HG03571 (cell line): ENCODE data around the gene PRSS23.
"Not testable (repeated sequence)": the region's sequence is repeated elsewhere in the genome, so short reads cannot be mapped to it uniquely, and the experiment has no call there.

ENCODE experiments used
- ATAC-seq: cut with Tn5 transposase; IDR thresholded peaks from one replicate; pipeline ENCODE4 v1.9.1; 2021; ENCODE audit not compliant: unreplicated experiment

PRSS23 gene

GRCh38 chr11:86800076-86800959 lies at the start of gene PRSS23:
Gene PRSS23, plus strand, starts transcription at chr11:86800542. Its CDS starts 7,102 bp downstream, at chr11:86807644.
- no peak for ATAC-seq

GRCh38 chr11:86753459-86753858 lies 46.9 kb upstream of the PRSS23 start:
- ATAC-seq = no peak

GRCh38 chr11:86755146-86755545 lies 45.2 kb upstream of the PRSS23 start:
- no peak for ATAC-seq

- no peak for ATAC-seq
Observed at GRCh38 chr11:86758171-86758570, 42.2 kb upstream of the PRSS23 start.

GRCh38 chr11:86760577-86760976 lies 39.8 kb upstream of the PRSS23 start:
- ATAC-seq = no peak

- no peak for ATAC-seq
Observed at GRCh38 chr11:86761978-86762377, 38.4 kb upstream of the PRSS23 start.

- ATAC-seq = no peak
Observed at GRCh38 chr11:86765203-86765602, 35.1 kb upstream of the PRSS23 start.

- ATAC-seq = no peak
Observed at GRCh38 chr11:86765878-86766277, 34.5 kb upstream of the PRSS23 start.

GRCh38 chr11:86769219-86769618 lies 31.1 kb upstream of the PRSS23 start:
- ATAC-seq = no peak

- ATAC-seq = not testable (repeated sequence)
Observed at GRCh38 chr11:86770473-86771027, 29.8 kb upstream of the PRSS23 start.

- ATAC-seq = no peak
Observed at GRCh38 chr11:86772999-86773398, 27.3 kb upstream of the PRSS23 start.

- ATAC-seq = no peak
Observed at GRCh38 chr11:86773513-86774252, 26.7 kb upstream of the PRSS23 start.

- no peak for ATAC-seq
Observed at GRCh38 chr11:86774417-86774816, 25.9 kb upstream of the PRSS23 start.

- no peak for ATAC-seq
Observed at GRCh38 chr11:86775361-86775760, 25.0 kb upstream of the PRSS23 start.

- ATAC-seq = no peak
Observed at GRCh38 chr11:86781546-86781945, 18.8 kb upstream of the PRSS23 start.

GRCh38 chr11:86782742-86783141 lies 17.6 kb upstream of the PRSS23 start:
- no peak for ATAC-seq

- no peak for ATAC-seq
Observed at GRCh38 chr11:86783661-86784060, 16.7 kb upstream of the PRSS23 start.

- no peak for ATAC-seq
Observed at GRCh38 chr11:86784241-86784681, 16.1 kb upstream of the PRSS23 start.

- no peak for ATAC-seq
Observed at GRCh38 chr11:86785576-86785975, 14.8 kb upstream of the PRSS23 start.

GRCh38 chr11:86787018-86787536 lies 13.3 kb upstream of the PRSS23 start:
- ATAC-seq = no peak

GRCh38 chr11:86787656-86788055 lies 12.7 kb upstream of the PRSS23 start:
- no peak for ATAC-seq
